OCI-LY3 (cell line): ENCODE data around the gene CIB4.

ENCODE experiments used
- H2AFZ ChIP-seq: fragments of 200-600, 300-600 bp; shearing (Covaris generic); 2 replicates; pipeline ENCODE4 v1.6.0; 2014; ENCODE audit warnings: antibody characterized with exemption, low read depth, low read length
- H3K27ac ChIP-seq: fragments of 200-600, 300-600 bp; sonication (generic); 2 replicates; pipeline ENCODE4 v1.5.1; 2014; ENCODE audit warnings: mild to moderate bottlenecking, low read length, moderate library complexity, mixed read lengths
- H3K27me3 ChIP-seq: fragments of 200-600, 300-600 bp; sonication (generic); 2 replicates; pipeline ENCODE4 v1.6.1; 2014; ENCODE audit warnings: low read depth, low read length, mixed read lengths
- H3K36me3 ChIP-seq: fragments of 200-600, 300-600 bp; sonication (generic); replicated peaks from 2 replicates; pipeline ENCODE3; 2014; ENCODE audit warnings: low read depth, low read length, mixed read lengths
- H3K4me1 ChIP-seq: fragments of 300-600, 200-600 bp; sonication (generic); 2 replicates; pipeline ENCODE4 v1.6.1; 2014; ENCODE audit warnings: low read length, mixed read lengths
- H3K4me2 ChIP-seq: fragments of 200-600, 300-600 bp; sonication (generic); 2 replicates; pipeline ENCODE4 v1.6.1; 2014; ENCODE audit warnings: low read length, mixed read lengths
- H3K4me3 ChIP-seq: fragments of 300-600, 200-600 bp; sonication (generic); 2 replicates; pipeline ENCODE4 v1.5.1; 2014; ENCODE audit warnings: antibody characterized with exemption, mild to moderate bottlenecking, low read length, moderate library complexity
- H3K79me2 ChIP-seq: fragments of 300-600, 200-600 bp; shearing (Covaris generic); 2 replicates; pipeline ENCODE4 v1.6.1; 2014; ENCODE audit warnings: mild to moderate bottlenecking, low read length, mixed read lengths
- H3K9ac ChIP-seq: fragments of 300-600, 200-600 bp; shearing (Covaris generic); 2 replicates; pipeline ENCODE4 v1.6.0; 2014; ENCODE audit warnings: mild to moderate bottlenecking, low read length, moderate library complexity
- H3K9me3 ChIP-seq: fragments of 200-600, 300-600 bp; shearing (Covaris generic); 2 replicates; pipeline ENCODE4 v1.6.1; 2014; ENCODE audit warnings: low read length, mixed read lengths; ENCODE audit not compliant: insufficient read depth
- H4K20me1 ChIP-seq: fragments of 200-600, 300-600 bp; sonication (generic); 2 replicates; pipeline ENCODE4 v1.6.1; 2016; ENCODE audit warnings: low read length, mixed read lengths; ENCODE audit not compliant: insufficient read depth
- EZH2phosphoT487 ChIP-seq: fragments of 200-600 bp; shearing (Covaris generic); IDR thresholded peaks from 2 replicates; pipeline ENCODE4 v1.6.1; 2018; ENCODE audit warnings: antibody characterized with exemption, mixed run types, low read depth
- TF ChIP-seq, protein P1 (sequence below): fragments of 200-600, 300-600 bp; sonication (generic); IDR thresholded peaks from 2 replicates; pipeline ENCODE4 v1.5.1; 2014; ENCODE audit warnings: antibody characterized with exemption, low read length, low read depth

Gene CIB4

DNA sequence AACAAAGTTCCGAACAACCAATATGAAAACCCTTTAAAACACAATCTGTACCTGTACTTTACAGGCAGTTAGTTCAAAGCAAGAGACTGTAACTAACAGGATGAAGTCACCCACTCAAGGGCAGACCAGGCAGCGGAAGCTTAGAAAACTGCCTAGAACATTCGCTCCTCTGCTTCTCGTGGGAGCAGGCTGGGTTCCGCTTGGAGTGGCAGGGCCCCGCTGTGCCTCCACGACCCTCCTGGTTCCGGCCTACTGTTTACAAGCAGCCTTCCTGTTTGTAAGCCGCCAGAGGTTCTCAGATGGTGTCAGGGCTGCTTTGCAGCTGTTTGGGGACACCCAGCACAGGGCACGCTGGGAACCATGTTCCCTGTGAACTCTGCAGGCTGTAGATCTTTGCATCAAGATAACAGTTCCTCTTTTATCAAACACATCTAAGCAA, 31.3 kb downstream of the CIB4 start:
- H3K9me3 ChIP-seq: no peaks in the 10 kb centered on the region
- no peaks in the 10 kb centered on the region for H3K4me1 ChIP-seq
- H3K27me3 ChIP-seq: 0 out of 2 replicates have a peak, but pooled peaks cover under 1% of the 10 kb centered on the region
- no peak overlapping the region for H3K27ac ChIP-seq
- no peaks in the 10 kb centered on the region for H3K79me2 ChIP-seq
- H3K4me2 ChIP-seq: no peak overlapping the region
- no peak overlapping the region for H3K9ac ChIP-seq
- H2AFZ ChIP-seq: no peak overlapping the region
- H3K36me3 ChIP-seq: no peaks in the 10 kb centered on the region
- H3K4me3 ChIP-seq: no peak overlapping the region
- TF ChIP-seq EZH2phosphoT487: no peak
- TF ChIP-seq, protein P1, sequence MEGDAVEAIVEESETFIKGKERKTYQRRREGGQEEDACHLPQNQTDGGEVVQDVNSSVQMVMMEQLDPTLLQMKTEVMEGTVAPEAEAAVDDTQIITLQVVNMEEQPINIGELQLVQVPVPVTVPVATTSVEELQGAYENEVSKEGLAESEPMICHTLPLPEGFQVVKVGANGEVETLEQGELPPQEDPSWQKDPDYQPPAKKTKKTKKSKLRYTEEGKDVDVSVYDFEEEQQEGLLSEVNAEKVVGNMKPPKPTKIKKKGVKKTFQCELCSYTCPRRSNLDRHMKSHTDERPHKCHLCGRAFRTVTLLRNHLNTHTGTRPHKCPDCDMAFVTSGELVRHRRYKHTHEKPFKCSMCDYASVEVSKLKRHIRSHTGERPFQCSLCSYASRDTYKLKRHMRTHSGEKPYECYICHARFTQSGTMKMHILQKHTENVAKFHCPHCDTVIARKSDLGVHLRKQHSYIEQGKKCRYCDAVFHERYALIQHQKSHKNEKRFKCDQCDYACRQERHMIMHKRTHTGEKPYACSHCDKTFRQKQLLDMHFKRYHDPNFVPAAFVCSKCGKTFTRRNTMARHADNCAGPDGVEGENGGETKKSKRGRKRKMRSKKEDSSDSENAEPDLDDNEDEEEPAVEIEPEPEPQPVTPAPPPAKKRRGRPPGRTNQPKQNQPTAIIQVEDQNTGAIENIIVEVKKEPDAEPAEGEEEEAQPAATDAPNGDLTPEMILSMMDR: no peak
- H4K20me1 ChIP-seq: no peaks in the 10 kb centered on the region

DNA sequence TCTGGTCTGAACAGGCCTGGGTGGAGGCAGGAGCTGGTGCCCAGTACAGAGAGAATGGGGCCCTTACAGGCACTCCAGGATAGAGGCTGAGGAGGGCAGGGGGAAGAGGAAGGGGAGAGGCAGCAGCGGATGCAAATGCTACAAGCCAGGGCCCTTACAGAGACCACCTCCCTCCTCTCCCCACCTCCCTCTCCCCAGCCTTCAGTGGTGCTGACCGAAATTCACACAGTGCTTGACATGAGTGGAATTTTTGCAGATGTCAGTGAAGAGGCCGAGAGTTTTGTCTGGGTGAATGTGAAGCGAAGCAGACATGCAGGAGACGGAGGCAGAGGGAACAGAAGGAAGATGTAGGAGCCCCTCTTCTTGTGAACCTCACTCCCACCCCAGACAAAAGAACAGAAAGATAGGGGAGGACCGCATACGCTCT, 31.9 kb downstream of the CIB4 start:
- no peak overlapping the region for H3K4me2 ChIP-seq
- no peak overlapping the region for H3K9ac ChIP-seq
- H4K20me1 ChIP-seq: no peaks in the 10 kb centered on the region
- TF ChIP-seq, protein P1: no peak
- no peak for TF ChIP-seq EZH2phosphoT487
- no peaks in the 10 kb centered on the region for H3K9me3 ChIP-seq
- H3K4me3 ChIP-seq: no peak overlapping the region
- no peaks in the 10 kb centered on the region for H3K36me3 ChIP-seq
- no peak overlapping the region for H3K27ac ChIP-seq
- H3K27me3 ChIP-seq: peaks cover 6% of the 10 kb centered on the region
- no peaks in the 10 kb centered on the region for H3K79me2 ChIP-seq
- H2AFZ ChIP-seq: no peak overlapping the region
- no peaks in the 10 kb centered on the region for H3K4me1 ChIP-seq

- no peaks in the 10 kb centered on the region for H3K36me3 ChIP-seq
- TF ChIP-seq, protein P1: no peak
- TF ChIP-seq EZH2phosphoT487: no peak
Measured at GRCh38 chr2:26608557-26608956, 32.6 kb downstream of the CIB4 start.

DNA sequence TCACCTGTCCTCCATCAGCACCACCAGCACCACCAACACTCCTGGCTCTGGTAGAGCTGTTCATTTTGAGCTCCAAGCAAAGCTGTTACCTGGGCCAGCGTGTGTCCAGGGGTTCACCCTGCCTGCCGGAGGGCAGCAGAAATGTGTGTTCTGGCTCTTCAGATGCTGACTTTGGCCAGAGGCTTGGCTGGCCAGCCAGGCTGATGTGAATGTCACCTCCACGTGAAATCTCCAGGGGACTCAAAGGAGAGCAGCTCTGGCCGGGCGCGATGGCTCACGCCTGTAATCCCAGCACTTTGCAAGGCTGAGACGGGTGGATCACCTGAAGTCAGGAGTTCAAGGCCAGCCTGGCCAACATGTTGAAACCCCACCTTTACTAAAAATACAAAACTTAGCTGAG, 33.5 kb downstream of the CIB4 start:
- Histone ChIP-seq H3K36me3 (no peaks in the 10 kb centered on the region), H3K9ac (no peak overlapping the region), H3K27ac (no peak overlapping the region), H3K79me2 (no peaks in the 10 kb centered on the region), H3K4me2 (no peak overlapping the region), H3K4me1 (no peaks in the 10 kb centered on the region), H3K27me3 (peaks cover 13% of the 10 kb centered on the region), H3K4me3 (no peak overlapping the region), H4K20me1 (no peaks in the 10 kb centered on the region), H3K9me3 (no peaks in the 10 kb centered on the region), H2AFZ (no peak overlapping the region)
- TF ChIP-seq EZH2phosphoT487: no peak
- TF ChIP-seq, protein P1: no peak

More at GRCh38 chr2:26608557-26608956, 32.6 kb downstream of the CIB4 start:
- H3K4me2 ChIP-seq: no peak overlapping the region
- H3K4me1 ChIP-seq: no peaks in the 10 kb centered on the region
- peaks cover 9% of the 10 kb centered on the region for H3K27me3 ChIP-seq
- H4K20me1 ChIP-seq: no peaks in the 10 kb centered on the region
- H3K27ac ChIP-seq: no peak overlapping the region
- H3K79me2 ChIP-seq: no peaks in the 10 kb centered on the region
- H3K9me3 ChIP-seq: no peaks in the 10 kb centered on the region
- no peak overlapping the region for H3K9ac ChIP-seq
- H3K4me3 ChIP-seq: no peak overlapping the region
- no peak overlapping the region for H2AFZ ChIP-seq
